Osteoblast (primary cell): ENCODE results near the gene R3HDM4. TPM values are rescaled to one million over a fixed set of nuclear protein-coding genes. Genes with fewer than 3 reads are reported as not detected.

ENCODE experiments used
- DNase-seq: peaks from one replicate; pipeline ENCODE4 v3.0.0; 2011; ENCODE audit warnings: low spot score, mixed read lengths; ENCODE audit not compliant: insufficient read length; ENCODE audit errors: missing footprints
- H2AFZ ChIP-seq: 2 replicates; pipeline ENCODE4 v1.6.0; 2011; ENCODE audit warnings: mild to moderate bottlenecking, low read length
- H3K27ac ChIP-seq: 2 replicates; pipeline ENCODE4 v1.5.1; 2011; ENCODE audit warnings: mild to moderate bottlenecking, low read depth, low read length, moderate library complexity
- H3K27me3 ChIP-seq: 2 replicates; pipeline ENCODE4 v1.6.0; 2012; ENCODE audit warnings: mild to moderate bottlenecking, control low read depth, inconsistent platforms, low read length, moderate library complexity; ENCODE audit not compliant: insufficient read depth
- H3K36me3 ChIP-seq: 2 replicates; pipeline ENCODE4 v1.5.1; 2011; ENCODE audit warnings: mild to moderate bottlenecking, low read length, control low read depth, moderate library complexity; ENCODE audit not compliant: insufficient read depth
- H3K4me1 ChIP-seq: 2 replicates; pipeline ENCODE4 v1.5.1; 2011; ENCODE audit warnings: mild to moderate bottlenecking, low read length, control low read depth, moderate library complexity; ENCODE audit not compliant: insufficient read depth
- H3K4me2 ChIP-seq: 2 replicates; pipeline ENCODE4 v1.6.0; 2011; ENCODE audit warnings: mild to moderate bottlenecking, low read length; ENCODE audit not compliant: insufficient read depth
- H3K4me3 ChIP-seq: fragments of 200-600 bp; sonication (generic); 3 replicates; pipeline ENCODE4 v1.5.1; 2012; ENCODE audit warnings: mild to moderate bottlenecking, low read length, inconsistent platforms; ENCODE audit not compliant: insufficient read depth
- H3K79me2 ChIP-seq: 2 replicates; pipeline ENCODE4 v1.6.0; 2012; ENCODE audit warnings: mild to moderate bottlenecking, low read length, control low read depth, inconsistent platforms; ENCODE audit not compliant: insufficient read depth
- H3K9me3 ChIP-seq: 2 replicates; pipeline ENCODE4 v1.5.1; 2011; ENCODE audit warnings: low read depth, low read length, control low read depth
- H4K20me1 ChIP-seq: 2 replicates; pipeline ENCODE4 v1.6.0; 2012; ENCODE audit warnings: mild to moderate bottlenecking, low read length, control low read depth; ENCODE audit not compliant: insufficient read depth
- CTCF ChIP-seq: IDR thresholded peaks from 2 replicates; pipeline ENCODE4 v1.5.1; 2011; ENCODE audit warnings: mild to moderate bottlenecking, low read depth, low read length, moderate library complexity; ENCODE audit errors: extremely low read depth
- total RNA-seq: library from RNA; depleted of rRNA; stranded (reverse); fragments of >200 nt; gene quantifications from 2 replicates; pipeline ENCODE4 v1.2.3, GENCODE V29; 2012

R3HDM4 gene
- total RNA-seq, 1 donor: 31.1 TPM

- no peak for TF ChIP-seq CTCF
- Histone ChIP-seq H3K4me1 (peaks cover 16% of the 10 kb centered on the region), H3K4me2 (no peak overlapping the region), H3K27me3 (no peaks in the 10 kb centered on the region), H3K4me3 (no peak overlapping the region), H4K20me1 (peaks cover 11% of the 10 kb centered on the region), H3K79me2 (no peaks in the 10 kb centered on the region), H3K9me3 (no peaks in the 10 kb centered on the region), H3K36me3 (peaks cover 21% of the 10 kb centered on the region), H3K27ac (no peak overlapping the region), H2AFZ (no peak overlapping the region)
- peak; percentile 97 for DNase-seq
These were observed 40.6 kb downstream of the R3HDM4 start for GRCh38 chr19:872266-872951.

GRCh38 chr19:871446-872265, 41.4 kb downstream of the R3HDM4 start:
- Histone ChIP-seq H3K27me3 (no peaks in the 10 kb centered on the region), H3K36me3 (peaks cover 24% of the 10 kb centered on the region), H3K79me2 (no peaks in the 10 kb centered on the region), H3K4me1 (peaks cover 16% of the 10 kb centered on the region), H3K4me2 (no peak overlapping the region), H3K27ac (no peak overlapping the region), H4K20me1 (peaks cover 11% of the 10 kb centered on the region), H2AFZ (no peak overlapping the region), H3K9me3 (no peaks in the 10 kb centered on the region), H3K4me3 (no peak overlapping the region)
- no peak for TF ChIP-seq CTCF
- DNase-seq: peak; percentile 92

GRCh38 chr19:870963-871401, 42.0 kb downstream of the R3HDM4 start:
- Histone ChIP-seq H3K9me3 (no peaks in the 10 kb centered on the region), H3K27ac (no peak overlapping the region), H3K4me2 (no peak overlapping the region), H3K79me2 (no peaks in the 10 kb centered on the region), H3K4me3 (no peak overlapping the region), H3K4me1 (peaks cover 16% of the 10 kb centered on the region), H2AFZ (no peak overlapping the region), H4K20me1 (peaks cover 11% of the 10 kb centered on the region), H3K27me3 (no peaks in the 10 kb centered on the region), H3K36me3 (peaks cover 18% of the 10 kb centered on the region)
- peak; percentile 90 for DNase-seq
- TF ChIP-seq CTCF: no peak

- Histone ChIP-seq H3K4me2 (no peak overlapping the region), H2AFZ (no peak overlapping the region), H4K20me1 (peaks cover 11% of the 10 kb centered on the region), H3K27me3 (no peaks in the 10 kb centered on the region), H3K9me3 (no peaks in the 10 kb centered on the region), H3K79me2 (no peaks in the 10 kb centered on the region), H3K27ac (no peak overlapping the region), H3K4me1 (peaks cover 16% of the 10 kb centered on the region), H3K36me3 (peaks cover 18% of the 10 kb centered on the region), H3K4me3 (no peak overlapping the region)
- DNase-seq: no peak
- TF ChIP-seq CTCF: no peak
These were observed 42.7 kb downstream of the R3HDM4 start for GRCh38 chr19:870314-870713.
